ENCODE measurements around the gene ENOX1.

Gene ENOX1

DNA sequence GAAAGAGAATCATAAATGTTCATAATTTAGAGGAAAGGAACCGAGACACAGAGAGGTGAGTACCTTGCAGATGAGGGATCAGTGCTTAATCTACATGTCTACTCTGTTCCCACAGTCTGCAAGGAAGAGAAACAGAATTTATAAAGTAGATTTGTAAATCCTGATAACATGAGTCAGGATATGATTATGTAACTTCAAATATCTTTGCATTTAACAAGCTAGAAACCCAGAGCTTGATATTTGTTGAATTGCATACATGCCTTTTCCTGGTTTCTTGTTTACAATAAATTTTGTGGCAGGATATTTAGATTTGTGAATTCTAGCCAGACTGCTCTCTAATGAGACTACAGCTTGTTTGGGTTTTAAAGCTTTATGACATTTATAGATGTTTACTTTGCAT lies 219.2 kb downstream of the ENOX1 start:
- Histone ChIP-seq H3K4me1 (no peaks in the 10 kb centered on the region), H3K36me3 (no peaks in the 10 kb centered on the region), H3K9me3 (no peaks in the 10 kb centered on the region), H3K27me3 (no peaks in the 10 kb centered on the region), H3K27ac (no peak overlapping the region), H3K4me3 (no peak overlapping the region)
- no peak for TF ChIP-seq CTCF (IDR thresholded peaks at IDR 0.05)
- DNase-seq: no peak
- intact Hi-C loops (cut with DNase I; ENCODE audit: low total_unique reads): no loop called here

GRCh38 chr13:43564952-43565351 lies 221.8 kb downstream of the ENOX1 start:
- no peak for TF ChIP-seq CTCF (IDR thresholded peaks at IDR 0.05)
- Histone ChIP-seq H3K9me3 (no peaks in the 10 kb centered on the region), H3K27ac (no peak overlapping the region), H3K27me3 (no peaks in the 10 kb centered on the region), H3K36me3 (no peaks in the 10 kb centered on the region), H3K4me3 (no peak overlapping the region), H3K4me1 (no peaks in the 10 kb centered on the region)
- intact Hi-C loops (cut with DNase I; ENCODE audit: low total_unique reads): no loop called here
- DNase-seq: no peak

GRCh38 chr13:43561081-43561480 lies 225.7 kb downstream of the ENOX1 start:
- no peak overlapping the region for H3K27ac ChIP-seq
- no peaks in the 10 kb centered on the region for H3K9me3 ChIP-seq
- TF ChIP-seq CTCF (IDR thresholded peaks at IDR 0.05): no peak
- no peaks in the 10 kb centered on the region for H3K27me3 ChIP-seq
- peaks cover 0 to 6% (median 0%) of the 10 kb centered on the region in 4 donors for H3K4me1 ChIP-seq
- H3K36me3 ChIP-seq: no peaks in the 10 kb centered on the region
- DNase-seq: no peak
- intact Hi-C loops (cut with DNase I; ENCODE audit: low total_unique reads): no loop called here
- no peak overlapping the region for H3K4me3 ChIP-seq

DNA sequence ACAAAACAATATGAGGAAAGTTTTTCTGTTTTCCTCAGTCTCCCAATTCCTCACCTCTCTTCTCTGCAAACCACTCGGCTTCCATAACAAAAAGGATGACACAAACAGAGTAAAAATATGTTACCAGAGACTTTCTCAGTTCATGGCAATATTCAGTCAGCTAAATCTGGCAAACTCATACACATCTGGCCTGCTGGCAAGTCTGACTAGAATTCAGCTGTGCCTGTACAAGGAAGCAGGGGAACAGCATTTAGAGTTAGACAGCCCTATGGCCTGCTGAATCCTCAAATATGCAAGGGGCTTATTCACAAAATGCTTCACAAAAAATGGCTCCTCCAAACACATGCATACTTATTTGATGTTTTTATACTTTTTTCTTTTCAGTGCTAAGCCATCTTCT lies 227.8 kb downstream of the ENOX1 start:
- H3K4me1 ChIP-seq: peaks cover 0 to 6% (median 0%) of the 10 kb centered on the region in 4 donors
- no peaks in the 10 kb centered on the region for H3K36me3 ChIP-seq
- no peaks in the 10 kb centered on the region for H3K9me3 ChIP-seq
- no peak for DNase-seq
- no peaks in the 10 kb centered on the region for H3K27me3 ChIP-seq
- no peak overlapping the region for H3K27ac ChIP-seq
- no peak overlapping the region for H3K4me3 ChIP-seq
- intact Hi-C loops (cut with DNase I; ENCODE audit: low total_unique reads): no loop called here
- no peak for TF ChIP-seq CTCF (IDR thresholded peaks at IDR 0.05)

DNA sequence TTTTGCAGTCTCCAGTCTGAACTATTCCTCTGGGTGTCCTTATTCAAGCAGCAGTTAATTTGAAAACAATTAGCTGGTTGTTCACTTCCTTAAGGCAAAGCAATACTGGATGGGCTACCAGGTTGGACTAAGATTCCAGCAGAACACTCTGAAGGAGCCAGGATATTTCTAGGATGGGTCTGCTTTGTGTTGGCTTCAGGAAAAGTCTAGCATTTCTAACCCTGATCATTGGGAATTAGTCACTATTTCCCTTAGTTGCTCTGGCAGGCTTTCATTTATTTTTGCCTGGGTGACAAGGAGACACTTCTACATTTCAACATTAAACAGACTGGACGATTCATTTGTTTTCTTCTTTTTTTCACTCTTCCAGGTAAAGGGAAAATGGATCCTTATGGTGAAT lies 228.4 kb downstream of the ENOX1 start:
- Histone ChIP-seq H3K4me3 (no peak overlapping the region), H3K9me3 (no peaks in the 10 kb centered on the region), H3K4me1 (peaks cover 0 to 6% (median 0%) of the 10 kb centered on the region in 4 donors), H3K27ac (no peak overlapping the region), H3K27me3 (no peaks in the 10 kb centered on the region), H3K36me3 (no peaks in the 10 kb centered on the region)
- DNase-seq: no peak
- no peak for TF ChIP-seq CTCF (IDR thresholded peaks at IDR 0.05)
- intact Hi-C loops (cut with DNase I; ENCODE audit: low total_unique reads): no loop called here

GRCh38 chr13:43555667-43556066 lies 231.1 kb downstream of the ENOX1 start:
- Histone ChIP-seq H3K4me1 (peaks cover 0 to 6% (median 0%) of the 10 kb centered on the region in 4 donors), H3K27ac (no peak overlapping the region), H3K4me3 (no peak overlapping the region), H3K9me3 (no peaks in the 10 kb centered on the region), H3K27me3 (no peaks in the 10 kb centered on the region), H3K36me3 (no peaks in the 10 kb centered on the region)
- intact Hi-C loops (cut with DNase I; ENCODE audit: low total_unique reads): no loop called here
- DNase-seq: no peak
- no peak for TF ChIP-seq CTCF (IDR thresholded peaks at IDR 0.05)

Measured in tibial artery (tissue), 4 donors.